Esophagus squamous epithelium (tissue), 4 donors: Measurements from ENCODE around the gene P2RY12.

Source experiments
- CTCF ChIP-seq, 6 experiments: fragments of 450-650 bp in 4 of 6; fragments of 200-600 bp in 2 of 6; sonication (generic) in 2 of 6; IDR thresholded peaks; one replicate each; pipeline ENCODE4 v1.5.1; 2016 to 2019; ENCODE audit warnings: antibody characterized with exemption in 6 of 6, mild to moderate bottlenecking in 4 of 6, moderate library complexity in 4 of 6
- POLR2A ChIP-seq, 4 donors: fragments of 450-650 bp; IDR thresholded peaks; one replicate each; pipeline ENCODE4 v1.6.1; 2017; ENCODE audit warnings: antibody characterized with exemption in 4 of 4, mild to moderate bottlenecking in 4 of 4, moderate library complexity in 3 of 4

- TF ChIP-seq CTCF (IDR thresholded peaks at IDR 0.05) (no peak), POLR2A (IDR thresholded peaks at IDR 0.05) (no peak)
Measured at GRCh38 chr3:151350656-151351055, 33.9 kb downstream of the P2RY12 start.
